ENCODE measurements around the gene PFKL.
"Not testable (repeated sequence)": the region's sequence is repeated elsewhere in the genome, so short reads cannot be mapped to it uniquely, and the experiment has no call there.

DNA sequence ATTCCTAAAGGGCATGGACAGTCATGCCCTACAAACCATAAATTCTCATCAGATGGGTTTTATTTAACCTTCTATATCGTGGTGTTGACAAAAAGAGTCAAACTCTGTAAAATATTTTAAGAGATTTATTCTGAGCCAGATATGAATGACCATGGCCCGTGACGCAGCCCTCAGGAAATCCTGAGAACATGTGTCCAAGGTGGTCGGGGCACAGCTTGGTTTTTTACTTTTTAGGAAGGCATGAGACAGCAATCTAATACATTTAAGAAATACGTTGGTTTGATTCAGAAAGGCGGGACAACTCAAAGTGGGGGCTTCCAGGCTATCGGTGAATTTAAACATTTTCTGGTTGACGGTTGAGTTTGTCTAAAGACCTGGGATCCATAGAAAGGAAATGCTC, 43.1 kb downstream of the PFKL start:
- TF ChIP-seq CTCF (IDR thresholded peaks at IDR 0.05); POLR2A (IDR thresholded peaks at IDR 0.05); EP300 (IDR thresholded peaks at IDR 0.05; ENCODE audit: low read depth): not testable (repeated sequence)
